ENCODE data around the gene SLC35G3. TPM values are rescaled to one million over a fixed set of nuclear protein-coding genes. Genes with fewer than 3 reads are reported as not detected.
"Not testable (repeated sequence)": the region's sequence is repeated elsewhere in the genome, so short reads cannot be mapped to it uniquely, and the experiment has no call there.

The SLC35G3 gene
- total RNA-seq, 1 experiment from 2014 or later: not detected

GRCh38 chr17:35154196-35155165 is 39.7 kb downstream of the SLC35G3 start:
- Histone ChIP-seq H3K4me2 (no peak overlapping the region), H3F3A (ENCODE audit: insufficient read depth, low read depth) (no peaks in the 10 kb centered on the region), H3K9me2 (ENCODE audit: insufficient read depth) (no peaks in the 10 kb centered on the region), H3K4me3 (no peak overlapping the region), H3K4me1 (replicated peaks; ENCODE audit: insufficient read depth) (no peaks in the 10 kb centered on the region), H3K79me2 (ENCODE audit: low read depth) (no peaks in the 10 kb centered on the region), H3K9me3 (ENCODE audit: insufficient read depth, low read depth) (no peaks in the 10 kb centered on the region), H3K27me3 (ENCODE audit: insufficient read depth, low read depth) (peaks cover 16% of the 10 kb centered on the region), H4K20me1 (ENCODE audit: insufficient read depth) (no peaks in the 10 kb centered on the region), H3K27ac (no peak overlapping the region), H3K36me3 (ENCODE audit: low read depth) (no peaks in the 10 kb centered on the region), H2AFZ (no peak overlapping the region)
- POLR2A ChIA-PET (ENCODE audit: unreplicated experiment): no interaction called here
- intact Hi-C loops (cut with micrococcal nuclease; ENCODE audit: unreplicated experiment): no loop called here
- CTCF ChIA-PET: no interaction called here
- DNase-seq: no peak
- BruUV-seq (replicated peaks): no TSS peak
- TF ChIP-seq CTCF (conservative IDR thresholded peaks at IDR 0.05) (no peak), EZH2 (IDR thresholded peaks at IDR 0.05; ENCODE audit: low read depth) (no peak)

- Histone ChIP-seq H4K20me1 (ENCODE audit: insufficient read depth) (no peaks in the 10 kb centered on the region), H2AFZ (no peak overlapping the region), H3K79me2 (ENCODE audit: low read depth) (no peaks in the 10 kb centered on the region), H3K9me2 (ENCODE audit: insufficient read depth) (no peaks in the 10 kb centered on the region), H3F3A (ENCODE audit: insufficient read depth, low read depth) (no peaks in the 10 kb centered on the region), H3K36me3 (ENCODE audit: low read depth) (no peaks in the 10 kb centered on the region), H3K4me3 (no peak overlapping the region), H3K27ac (no peak overlapping the region), H3K4me1 (replicated peaks; ENCODE audit: insufficient read depth) (no peaks in the 10 kb centered on the region), H3K27me3 (ENCODE audit: insufficient read depth, low read depth) (peaks cover 13% of the 10 kb centered on the region; the same call in 1 of the 2 replicates), H3K4me2 (no peak overlapping the region), H3K9me3 (ENCODE audit: insufficient read depth, low read depth) (no peaks in the 10 kb centered on the region)
- intact Hi-C loops (cut with micrococcal nuclease; ENCODE audit: unreplicated experiment): no loop called here
- ChIA-PET CTCF (no interaction called here), POLR2A (ENCODE audit: unreplicated experiment) (no interaction called here)
- no peak for DNase-seq
- TF ChIP-seq CTCF (conservative IDR thresholded peaks at IDR 0.05) (no peak), EZH2 (IDR thresholded peaks at IDR 0.05; ENCODE audit: low read depth) (no peak)
- no TSS peak for BruUV-seq (replicated peaks)
Measured at GRCh38 chr17:35152421-35153140, 41.6 kb downstream of the SLC35G3 start.

GRCh38 chr17:35151080-35151479 is 43.1 kb downstream of the SLC35G3 start:
- H3K9me2 ChIP-seq (ENCODE audit: insufficient read depth); CTCF ChIA-PET; H3K36me3 ChIP-seq (ENCODE audit: low read depth); H4K20me1 ChIP-seq (ENCODE audit: insufficient read depth); H3K4me1 ChIP-seq (replicated peaks; ENCODE audit: insufficient read depth); DNase-seq; H3F3A ChIP-seq (ENCODE audit: insufficient read depth, low read depth); H3K4me2 ChIP-seq; H3K9me3 ChIP-seq (ENCODE audit: insufficient read depth, low read depth); H3K79me2 ChIP-seq (ENCODE audit: low read depth); H3K4me3 ChIP-seq; H3K27ac ChIP-seq; intact Hi-C loops (cut with micrococcal nuclease; ENCODE audit: unreplicated experiment); BruUV-seq (replicated peaks); POLR2A ChIA-PET (ENCODE audit: unreplicated experiment); H2AFZ ChIP-seq: not testable (repeated sequence)
- peaks cover 28% of the 10 kb centered on the region for H3K27me3 ChIP-seq (ENCODE audit: insufficient read depth, low read depth)

Measured in PC-9 (cell line).